ENCODE measurements around the gene GDI1. TPM values are rescaled to one million over a fixed set of nuclear protein-coding genes. Genes with fewer than 3 reads are reported as not detected.

Gene GDI1
- total and polyA plus RNA-seq, 9 of the 15 experiments (the other 6 are each of a cell fraction or from before 2014, with no cell fraction given): 0.97 to 82.6 (median 37.5) TPM

DNA sequence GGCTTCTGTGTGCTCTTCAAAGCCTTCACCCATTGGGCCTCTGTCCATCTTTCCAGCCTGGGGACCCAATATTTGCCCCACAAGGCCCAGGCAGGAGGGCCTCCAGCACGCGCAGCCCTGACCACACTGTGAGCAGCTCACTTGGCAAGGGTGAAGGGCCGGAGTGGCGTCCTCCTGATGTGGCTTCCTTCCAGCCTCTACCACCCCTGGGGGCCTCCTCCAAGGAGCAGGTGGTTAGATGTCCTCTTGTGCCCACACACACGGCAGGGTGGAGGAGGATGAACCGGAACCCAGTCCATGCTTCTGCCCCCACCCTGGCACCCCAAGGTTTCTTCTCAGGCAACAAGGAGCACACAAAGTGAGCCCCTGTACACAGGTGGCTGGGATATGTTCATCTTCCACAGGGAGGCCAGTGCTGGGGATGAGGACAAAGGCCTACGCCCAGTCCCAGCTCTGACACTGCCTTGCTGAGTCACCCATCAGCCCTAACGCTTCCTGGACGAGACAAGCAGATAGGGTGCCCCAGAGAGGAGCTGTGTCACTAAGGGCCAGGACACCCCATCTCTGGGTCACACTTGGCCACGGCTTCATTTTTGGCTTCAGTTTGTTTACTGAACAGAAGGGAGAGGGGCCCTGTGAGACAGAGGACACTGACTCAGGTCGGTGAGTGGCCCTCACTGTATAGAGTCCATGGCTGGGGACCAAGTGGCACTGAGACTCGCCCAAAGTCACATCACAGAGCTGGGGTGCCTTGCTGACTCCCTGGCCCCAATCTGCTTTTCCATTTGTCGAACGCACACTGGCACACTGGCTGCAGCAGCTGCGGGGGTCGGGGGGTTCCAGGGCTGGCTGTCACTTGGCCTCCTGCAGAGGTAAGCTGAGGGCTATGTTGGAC lies 47.5 kb downstream of the GDI1 start (continued):
- TF ChIP-seq ZNF140 (CRISPR knock-in tag; IDR thresholded peaks at IDR 0.05) (no peak), SREBF1 (IDR thresholded peaks at IDR 0.05; ENCODE audit: borderline replicate concordance, low read depth, low read length) (no peak), RBFOX2 (IDR thresholded peaks at IDR 0.05; ENCODE audit: low read depth, low read length) (peak; percentile 62), SNRNP70 (optimal IDR thresholded peaks at IDR 0.05; ENCODE audit: low read depth, low read length) (no peak), PHTF2 (CRISPR knock-in tag; IDR thresholded peaks at IDR 0.05) (no peak), ZNF316 (IDR thresholded peaks at IDR 0.05) (peak; percentile 93), ETS2 (tag; IDR thresholded peaks at IDR 0.05; ENCODE audit: borderline replicate concordance, poor library complexity, severe bottlenecking) (no peak), CC2D1A (IDR thresholded peaks at IDR 0.05) (no peak), CHD2 (IDR thresholded peaks at IDR 0.05; ENCODE audit: low read depth, low read length) (no peak), DACH1 (IDR thresholded peaks at IDR 0.05; ENCODE audit: partially characterized antibody) (no peak), CBX8 (IDR thresholded peaks at IDR 0.05; ENCODE audit: borderline replicate concordance, extremely low read depth, low read depth, low read length, poor library complexity, severe bottlenecking) (no peak), HDAC3 (IDR thresholded peaks at IDR 0.05; ENCODE audit: borderline replicate concordance, partially characterized antibody) (no peak), ZNF282 (CRISPR knock-in tag; IDR thresholded peaks at IDR 0.05) (no peak), SMARCA4 (IDR thresholded peaks at IDR 0.05) (peak; percentile 64), TOE1 (IDR thresholded peaks at IDR 0.05; ENCODE audit: borderline replicate concordance) (no peak), TOE1 (CRISPR knock-in tag; IDR thresholded peaks at IDR 0.05; ENCODE audit: borderline replicate concordance, low read depth) (no peak), ELF4 (CRISPR knock-in tag; IDR thresholded peaks at IDR 0.05) (no peak), SRSF9 (IDR thresholded peaks at IDR 0.05; ENCODE audit: borderline replicate concordance, low read depth, low read length) (no peak), TEAD4 (IDR thresholded peaks at IDR 0.05; ENCODE audit: low read length) (peak; percentile 12; the same call in 1 of the 2 replicates), TEAD4 (CRISPR knock-in tag; IDR thresholded peaks at IDR 0.05; ENCODE audit: borderline replicate concordance) (no peak), GABPB1 (CRISPR knock-in tag; IDR thresholded peaks at IDR 0.05) (no peak), ZNF699 (CRISPR knock-in tag; IDR thresholded peaks at IDR 0.05; ENCODE audit: insufficient replicate concordance) (no peak), CCAR2 (IDR thresholded peaks at IDR 0.05; ENCODE audit: low read depth, low read length) (no peak), CAMTA2 (CRISPR knock-in tag; conservative IDR thresholded peaks at IDR 0.05) (no peak), ILK (tag; IDR thresholded peaks at IDR 0.05; ENCODE audit: borderline replicate concordance, low read depth) (no peak), ILF3 (IDR thresholded peaks at IDR 0.05; ENCODE audit: borderline replicate concordance) (no peak)
- TF ChIP-seq, protein P1, sequence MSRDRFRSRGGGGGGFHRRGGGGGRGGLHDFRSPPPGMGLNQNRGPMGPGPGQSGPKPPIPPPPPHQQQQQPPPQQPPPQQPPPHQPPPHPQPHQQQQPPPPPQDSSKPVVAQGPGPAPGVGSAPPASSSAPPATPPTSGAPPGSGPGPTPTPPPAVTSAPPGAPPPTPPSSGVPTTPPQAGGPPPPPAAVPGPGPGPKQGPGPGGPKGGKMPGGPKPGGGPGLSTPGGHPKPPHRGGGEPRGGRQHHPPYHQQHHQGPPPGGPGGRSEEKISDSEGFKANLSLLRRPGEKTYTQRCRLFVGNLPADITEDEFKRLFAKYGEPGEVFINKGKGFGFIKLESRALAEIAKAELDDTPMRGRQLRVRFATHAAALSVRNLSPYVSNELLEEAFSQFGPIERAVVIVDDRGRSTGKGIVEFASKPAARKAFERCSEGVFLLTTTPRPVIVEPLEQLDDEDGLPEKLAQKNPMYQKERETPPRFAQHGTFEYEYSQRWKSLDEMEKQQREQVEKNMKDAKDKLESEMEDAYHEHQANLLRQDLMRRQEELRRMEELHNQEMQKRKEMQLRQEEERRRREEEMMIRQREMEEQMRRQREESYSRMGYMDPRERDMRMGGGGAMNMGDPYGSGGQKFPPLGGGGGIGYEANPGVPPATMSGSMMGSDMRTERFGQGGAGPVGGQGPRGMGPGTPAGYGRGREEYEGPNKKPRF (IDR thresholded peaks at IDR 0.05; ENCODE audit: low read depth, low read length): no peak
